Peyer's patch (tissue), 4 donors: Measurements from ENCODE around the gene IGFBP6.
"Not testable (repeated sequence)": the region's sequence is repeated elsewhere in the genome, so short reads cannot be mapped to it uniquely, and the experiment has no call there.

Source experiments
- POLR2A ChIP-seq, 2 donors: fragments of 450-650 bp; IDR thresholded peaks; one replicate each; pipeline ENCODE4 v1.5.1; 2017; ENCODE audit warnings: antibody characterized with exemption in 2 of 2, mild to moderate bottlenecking in 2 of 2, moderate library complexity in 2 of 2
- TF ChIP-seq, protein P1 (sequence below), 6 experiments: fragments of 450-650 bp in 4 of 6; fragments of 200-600 bp in 2 of 6; sonication (generic) in 1 of 6; IDR thresholded peaks; one replicate each; pipeline ENCODE4 v1.5.1; 2017 to 2019; ENCODE audit warnings: antibody characterized with exemption in 6 of 6, mild to moderate bottlenecking in 3 of 6, moderate library complexity in 1 of 6

DNA sequence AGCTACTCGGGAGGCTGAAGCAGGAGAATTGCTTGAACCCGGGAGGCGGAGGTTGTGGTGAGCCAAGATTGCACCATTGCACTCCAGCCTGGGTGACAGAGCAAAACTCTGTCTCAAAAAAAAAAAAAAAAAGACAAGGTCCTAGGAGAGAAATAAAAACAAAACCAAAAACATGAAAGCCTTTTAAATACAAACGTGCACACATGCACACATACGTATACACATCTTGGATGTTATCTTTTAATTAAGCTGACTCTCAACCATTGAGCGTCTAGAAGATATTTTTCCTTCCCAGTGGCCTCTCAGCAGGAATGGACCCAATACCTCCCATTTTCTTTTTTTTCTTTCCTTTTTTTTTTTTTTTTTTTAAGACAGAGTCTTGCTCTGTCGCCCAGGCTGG, 15.0 kb downstream of the IGFBP6 start:
- TF ChIP-seq, protein P1, sequence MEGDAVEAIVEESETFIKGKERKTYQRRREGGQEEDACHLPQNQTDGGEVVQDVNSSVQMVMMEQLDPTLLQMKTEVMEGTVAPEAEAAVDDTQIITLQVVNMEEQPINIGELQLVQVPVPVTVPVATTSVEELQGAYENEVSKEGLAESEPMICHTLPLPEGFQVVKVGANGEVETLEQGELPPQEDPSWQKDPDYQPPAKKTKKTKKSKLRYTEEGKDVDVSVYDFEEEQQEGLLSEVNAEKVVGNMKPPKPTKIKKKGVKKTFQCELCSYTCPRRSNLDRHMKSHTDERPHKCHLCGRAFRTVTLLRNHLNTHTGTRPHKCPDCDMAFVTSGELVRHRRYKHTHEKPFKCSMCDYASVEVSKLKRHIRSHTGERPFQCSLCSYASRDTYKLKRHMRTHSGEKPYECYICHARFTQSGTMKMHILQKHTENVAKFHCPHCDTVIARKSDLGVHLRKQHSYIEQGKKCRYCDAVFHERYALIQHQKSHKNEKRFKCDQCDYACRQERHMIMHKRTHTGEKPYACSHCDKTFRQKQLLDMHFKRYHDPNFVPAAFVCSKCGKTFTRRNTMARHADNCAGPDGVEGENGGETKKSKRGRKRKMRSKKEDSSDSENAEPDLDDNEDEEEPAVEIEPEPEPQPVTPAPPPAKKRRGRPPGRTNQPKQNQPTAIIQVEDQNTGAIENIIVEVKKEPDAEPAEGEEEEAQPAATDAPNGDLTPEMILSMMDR (IDR thresholded peaks at IDR 0.05) = not testable (repeated sequence)
- not testable (repeated sequence) for TF ChIP-seq POLR2A (IDR thresholded peaks at IDR 0.05)
